Measurements from ENCODE around the gene BET1L. TPM values are rescaled to one million over a fixed set of nuclear protein-coding genes. Genes with fewer than 3 reads are reported as not detected.

BET1L gene
- polyA plus RNA-seq, 1 of the 3 experiments (the other 2 are of a cell fraction), result 56.9 TPM

DNA sequence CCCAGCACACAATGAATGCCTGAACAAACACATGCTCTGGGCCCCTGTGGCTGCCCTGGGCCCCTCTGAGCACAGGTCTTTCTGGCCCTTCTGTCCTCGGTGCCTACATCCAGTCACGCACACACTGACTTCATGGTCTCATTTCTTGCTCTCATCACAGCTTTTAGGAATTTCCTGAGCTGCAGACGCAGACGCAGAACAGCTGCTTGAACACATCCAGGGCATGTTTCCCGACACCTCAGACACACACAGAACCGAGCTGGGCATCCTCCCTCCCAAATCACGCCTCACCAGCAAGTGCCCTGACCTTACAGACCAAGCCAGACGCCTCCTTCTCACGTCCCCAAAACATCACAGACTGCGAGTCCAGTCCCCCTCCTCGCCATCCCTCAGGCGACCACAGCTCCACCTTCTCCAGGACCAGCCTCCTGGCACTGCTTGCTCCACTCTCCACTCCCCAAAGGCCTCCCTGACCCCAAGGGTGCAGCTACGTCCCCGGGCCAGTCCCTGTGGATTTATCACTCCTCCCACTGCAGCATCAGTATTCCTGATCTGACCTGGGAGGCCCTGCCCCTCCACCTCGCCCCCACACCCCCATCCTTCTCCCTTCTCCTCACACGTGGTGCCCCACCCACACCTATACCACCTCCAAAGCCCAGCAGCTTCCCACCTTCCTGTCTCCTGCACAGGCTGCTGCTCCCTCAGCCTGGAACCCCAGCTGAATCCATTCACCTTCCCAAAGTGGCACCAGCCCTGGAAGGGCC is 16.0 kb upstream of the BET1L start:
- no peak overlapping the region for H2AFZ ChIP-seq (ENCODE audit: low read depth)
- TF ChIP-seq SMC3 (IDR thresholded peaks at IDR 0.05; ENCODE audit: low read depth, low read length) (no peak), TEAD4 (IDR thresholded peaks at IDR 0.05; ENCODE audit: borderline replicate concordance, insufficient read depth) (no peak), TCF12 (IDR thresholded peaks at IDR 0.05) (no peak), NFIC (IDR thresholded peaks at IDR 0.05; ENCODE audit: borderline replicate concordance) (no peak), GATA2 (CRISPR knock-in tag; IDR thresholded peaks at IDR 0.05) (no peak), RCOR1 (IDR thresholded peaks at IDR 0.05; ENCODE audit: low read length) (no peak), RAD21 (IDR thresholded peaks at IDR 0.05; ENCODE audit: low read length) (no peak), MEF2A (IDR thresholded peaks at IDR 0.05; ENCODE audit: borderline replicate concordance, low read depth) (no peak), GABPA (IDR thresholded peaks at IDR 0.05; ENCODE audit: low read depth) (no peak), CHD2 (IDR thresholded peaks at IDR 0.05; ENCODE audit: low read length, partially characterized antibody) (no peak), YY1 (IDR thresholded peaks at IDR 0.05; ENCODE audit: low read depth) (no peak), EZH2phosphoT487 (IDR thresholded peaks at IDR 0.05; ENCODE audit: borderline replicate concordance, low read depth) (no peak)
- TF ChIP-seq, protein P1, sequence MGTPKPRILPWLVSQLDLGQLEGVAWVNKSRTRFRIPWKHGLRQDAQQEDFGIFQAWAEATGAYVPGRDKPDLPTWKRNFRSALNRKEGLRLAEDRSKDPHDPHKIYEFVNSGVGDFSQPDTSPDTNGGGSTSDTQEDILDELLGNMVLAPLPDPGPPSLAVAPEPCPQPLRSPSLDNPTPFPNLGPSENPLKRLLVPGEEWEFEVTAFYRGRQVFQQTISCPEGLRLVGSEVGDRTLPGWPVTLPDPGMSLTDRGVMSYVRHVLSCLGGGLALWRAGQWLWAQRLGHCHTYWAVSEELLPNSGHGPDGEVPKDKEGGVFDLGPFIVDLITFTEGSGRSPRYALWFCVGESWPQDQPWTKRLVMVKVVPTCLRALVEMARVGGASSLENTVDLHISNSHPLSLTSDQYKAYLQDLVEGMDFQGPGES (IDR thresholded peaks at IDR 0.05; ENCODE audit: low read depth, low read length), result no peak
- TF ChIP-seq, protein P2, sequence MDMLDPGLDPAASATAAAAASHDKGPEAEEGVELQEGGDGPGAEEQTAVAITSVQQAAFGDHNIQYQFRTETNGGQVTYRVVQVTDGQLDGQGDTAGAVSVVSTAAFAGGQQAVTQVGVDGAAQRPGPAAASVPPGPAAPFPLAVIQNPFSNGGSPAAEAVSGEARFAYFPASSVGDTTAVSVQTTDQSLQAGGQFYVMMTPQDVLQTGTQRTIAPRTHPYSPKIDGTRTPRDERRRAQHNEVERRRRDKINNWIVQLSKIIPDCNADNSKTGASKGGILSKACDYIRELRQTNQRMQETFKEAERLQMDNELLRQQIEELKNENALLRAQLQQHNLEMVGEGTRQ (IDR thresholded peaks at IDR 0.05; ENCODE audit: borderline replicate concordance, low read depth, low read length), result no peak
- TF ChIP-seq, protein P3, sequence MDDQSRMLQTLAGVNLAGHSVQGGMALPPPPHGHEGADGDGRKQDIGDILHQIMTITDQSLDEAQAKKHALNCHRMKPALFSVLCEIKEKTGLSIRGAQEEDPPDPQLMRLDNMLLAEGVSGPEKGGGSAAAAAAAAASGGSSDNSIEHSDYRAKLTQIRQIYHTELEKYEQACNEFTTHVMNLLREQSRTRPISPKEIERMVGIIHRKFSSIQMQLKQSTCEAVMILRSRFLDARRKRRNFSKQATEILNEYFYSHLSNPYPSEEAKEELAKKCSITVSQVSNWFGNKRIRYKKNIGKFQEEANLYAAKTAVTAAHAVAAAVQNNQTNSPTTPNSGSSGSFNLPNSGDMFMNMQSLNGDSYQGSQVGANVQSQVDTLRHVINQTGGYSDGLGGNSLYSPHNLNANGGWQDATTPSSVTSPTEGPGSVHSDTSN (IDR thresholded peaks at IDR 0.05), result no peak
- TF ChIP-seq, protein P4, sequence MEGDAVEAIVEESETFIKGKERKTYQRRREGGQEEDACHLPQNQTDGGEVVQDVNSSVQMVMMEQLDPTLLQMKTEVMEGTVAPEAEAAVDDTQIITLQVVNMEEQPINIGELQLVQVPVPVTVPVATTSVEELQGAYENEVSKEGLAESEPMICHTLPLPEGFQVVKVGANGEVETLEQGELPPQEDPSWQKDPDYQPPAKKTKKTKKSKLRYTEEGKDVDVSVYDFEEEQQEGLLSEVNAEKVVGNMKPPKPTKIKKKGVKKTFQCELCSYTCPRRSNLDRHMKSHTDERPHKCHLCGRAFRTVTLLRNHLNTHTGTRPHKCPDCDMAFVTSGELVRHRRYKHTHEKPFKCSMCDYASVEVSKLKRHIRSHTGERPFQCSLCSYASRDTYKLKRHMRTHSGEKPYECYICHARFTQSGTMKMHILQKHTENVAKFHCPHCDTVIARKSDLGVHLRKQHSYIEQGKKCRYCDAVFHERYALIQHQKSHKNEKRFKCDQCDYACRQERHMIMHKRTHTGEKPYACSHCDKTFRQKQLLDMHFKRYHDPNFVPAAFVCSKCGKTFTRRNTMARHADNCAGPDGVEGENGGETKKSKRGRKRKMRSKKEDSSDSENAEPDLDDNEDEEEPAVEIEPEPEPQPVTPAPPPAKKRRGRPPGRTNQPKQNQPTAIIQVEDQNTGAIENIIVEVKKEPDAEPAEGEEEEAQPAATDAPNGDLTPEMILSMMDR (IDR thresholded peaks at IDR 0.05), result no peak
- TF ChIP-seq, protein P5, sequence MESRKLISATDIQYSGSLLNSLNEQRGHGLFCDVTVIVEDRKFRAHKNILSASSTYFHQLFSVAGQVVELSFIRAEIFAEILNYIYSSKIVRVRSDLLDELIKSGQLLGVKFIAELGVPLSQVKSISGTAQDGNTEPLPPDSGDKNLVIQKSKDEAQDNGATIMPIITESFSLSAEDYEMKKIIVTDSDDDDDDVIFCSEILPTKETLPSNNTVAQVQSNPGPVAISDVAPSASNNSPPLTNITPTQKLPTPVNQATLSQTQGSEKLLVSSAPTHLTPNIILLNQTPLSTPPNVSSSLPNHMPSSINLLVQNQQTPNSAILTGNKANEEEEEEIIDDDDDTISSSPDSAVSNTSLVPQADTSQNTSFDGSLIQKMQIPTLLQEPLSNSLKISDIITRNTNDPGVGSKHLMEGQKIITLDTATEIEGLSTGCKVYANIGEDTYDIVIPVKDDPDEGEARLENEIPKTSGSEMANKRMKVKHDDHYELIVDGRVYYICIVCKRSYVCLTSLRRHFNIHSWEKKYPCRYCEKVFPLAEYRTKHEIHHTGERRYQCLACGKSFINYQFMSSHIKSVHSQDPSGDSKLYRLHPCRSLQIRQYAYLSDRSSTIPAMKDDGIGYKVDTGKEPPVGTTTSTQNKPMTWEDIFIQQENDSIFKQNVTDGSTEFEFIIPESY (IDR thresholded peaks at IDR 0.05; ENCODE audit: borderline replicate concordance, low read depth), result no peak
- TF ChIP-seq, protein P6, sequence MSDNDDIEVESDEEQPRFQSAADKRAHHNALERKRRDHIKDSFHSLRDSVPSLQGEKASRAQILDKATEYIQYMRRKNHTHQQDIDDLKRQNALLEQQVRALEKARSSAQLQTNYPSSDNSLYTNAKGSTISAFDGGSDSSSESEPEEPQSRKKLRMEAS (IDR thresholded peaks at IDR 0.05; ENCODE audit: low read depth), result no peak
- DNase-seq, result no peak
- H4K20me1 ChIP-seq (ENCODE audit: insufficient read depth), result no peaks in the 10 kb centered on the region; the same call in 1 of the 2 replicates
- ChIA-PET POLR2A (no interaction called here), CTCF (no interaction called here)
- H3K79me2 ChIP-seq (ENCODE audit: insufficient read depth), result peaks cover 13% of the 10 kb centered on the region
- H3K36me3 ChIP-seq (replicated peaks in 1 of 2; ENCODE audit: control insufficient read depth in 1 of 2, insufficient read depth in 2 of 2, low read length in 1 of 2), result peaks cover 0 to 8% of the 10 kb centered on the region in 2 experiments
- no peak overlapping the region for H3K4me2 ChIP-seq
- H3K27ac ChIP-seq (ENCODE audit: low read depth in 2 of 2, low read length in 1 of 2), result no peak overlapping the region
- WGBS (ENCODE audit: low lambda C conversion rate), result 84% methylated on average over 16 of the region's 16 CpGs
- H3K9ac ChIP-seq, result no peak overlapping the region
- no peaks in the 10 kb centered on the region for H3K4me1 ChIP-seq (ENCODE audit: control insufficient read depth in 1 of 2, insufficient read depth in 2 of 2, low read depth in 1 of 2, low read length in 1 of 2)
- no peak overlapping the region for H3K4me3 ChIP-seq (ENCODE audit: low read depth in 2 of 2, low read length in 1 of 2)
- H3K9me2 ChIP-seq, result no peaks in the 10 kb centered on the region
- H3K9me3 ChIP-seq, result no peaks in the 10 kb centered on the region
- no peaks in the 10 kb centered on the region for H3F3A ChIP-seq (replicated peaks; ENCODE audit: insufficient read depth)
- H3K27me3 ChIP-seq (ENCODE audit: insufficient read depth), result no peaks in the 10 kb centered on the region
